Measurements from ENCODE around the gene FGGY. TPM values are rescaled to one million over a fixed set of nuclear protein-coding genes. Genes with fewer than 3 reads are reported as not detected.

The FGGY gene
- total and polyA plus RNA-seq, 2 donors (not counting 3 experiments of a cell fraction or from before 2014, with no cell fraction given) = 5.6 to 6.4 TPM

DNA sequence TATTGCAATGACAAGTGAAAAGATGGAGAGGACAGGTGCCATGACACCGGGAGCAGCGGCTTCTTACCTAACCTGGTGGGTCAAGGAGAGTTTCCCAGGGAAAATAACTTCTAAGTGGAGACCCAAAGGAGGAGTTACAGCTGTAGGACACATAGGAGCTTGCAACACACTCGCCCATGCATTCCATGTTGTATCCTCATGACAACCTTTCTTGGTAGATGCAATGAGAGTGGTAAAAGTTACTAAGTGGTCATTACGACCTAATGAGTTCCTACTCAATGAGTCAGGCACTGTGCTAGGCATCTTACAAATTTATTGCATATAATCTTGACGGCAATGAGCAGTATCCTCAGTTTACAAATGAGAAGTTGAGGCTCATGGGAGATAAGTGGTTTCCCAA, 398.4 kb downstream of the FGGY start:
- Histone ChIP-seq H3K27ac (ENCODE audit: insufficient read depth, low read depth, low read length) (no peak overlapping the region), H3K4me2 (ENCODE audit: insufficient read depth, low read length) (no peak overlapping the region), H3K4me1 (ENCODE audit: control insufficient read depth, extremely low read depth, insufficient read depth, low read length) (no peaks in the 10 kb centered on the region), H3K36me3 (ENCODE audit: control insufficient read depth in 2 of 2, extremely low read depth in 1 of 2, insufficient read depth in 2 of 2, low read length in 2 of 2) (no peaks in the 10 kb centered on the region), H2AFZ (ENCODE audit: low read depth, low read length) (no peak overlapping the region), H3K4me3 (replicated peaks in 1 of 3; ENCODE audit: insufficient read depth in 1 of 3, low read depth in 1 of 3, low read length in 3 of 3) (no peak overlapping the region), H4K20me1 (replicated peaks; ENCODE audit: control insufficient read depth, extremely low read depth, insufficient read depth, low read length) (no peaks in the 10 kb centered on the region), H3K9me1 (replicated peaks; ENCODE audit: control insufficient read depth, extremely low read depth, insufficient read depth, low read length) (no peaks in the 10 kb centered on the region), H3K9ac (replicated peaks; ENCODE audit: extremely low read depth, insufficient read depth, low read length) (no peak overlapping the region), H3K79me2 (ENCODE audit: control insufficient read depth, insufficient read depth, low read length) (no peaks in the 10 kb centered on the region), H3K27me3 (ENCODE audit: control insufficient read depth in 2 of 2, insufficient read depth in 2 of 2, low read length in 2 of 2) (no peaks in the 10 kb centered on the region), H3K9me3 (replicated peaks; ENCODE audit: control insufficient read depth, insufficient read depth, low read length) (no peaks in the 10 kb centered on the region)
- CTCF ChIA-PET = no interaction called here
- dilution Hi-C loops (cut with MboI; ENCODE audit: extremely low pct_ligation_motif_present, low sequenced_read_pairs) (no loop called here), intact Hi-C loops (cut with micrococcal nuclease) (loop anchor here (5.0 kb wide), 1 partner anchor 1178 kb away; no protein-coding TSS in a partner anchor)
- TF ChIP-seq, protein P1, sequence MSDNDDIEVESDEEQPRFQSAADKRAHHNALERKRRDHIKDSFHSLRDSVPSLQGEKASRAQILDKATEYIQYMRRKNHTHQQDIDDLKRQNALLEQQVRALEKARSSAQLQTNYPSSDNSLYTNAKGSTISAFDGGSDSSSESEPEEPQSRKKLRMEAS (IDR thresholded peaks at IDR 0.05; ENCODE audit: insufficient read depth, insufficient read length) = no peak
- TF ChIP-seq EZH2 (IDR thresholded peaks at IDR 0.05; ENCODE audit: borderline replicate concordance, low read depth, low read length, severe bottlenecking) (no peak), POLR2AphosphoS5 (IDR thresholded peaks at IDR 0.05; ENCODE audit: insufficient read depth, low read depth, low read length) (no peak), POLR2A (IDR thresholded peaks at IDR 0.05; ENCODE audit: low read depth, low read length) (no peak), MYC (IDR thresholded peaks at IDR 0.05; ENCODE audit: low read depth, low read length) (no peak), GATA2 (IDR thresholded peaks at IDR 0.05; ENCODE audit: insufficient read depth, insufficient read length, low read depth, low read length) (no peak), JUN (IDR thresholded peaks at IDR 0.05; ENCODE audit: borderline replicate concordance, insufficient read depth, insufficient read length, low read depth) (no peak), FOS (IDR thresholded peaks at IDR 0.05; ENCODE audit: borderline replicate concordance, insufficient read depth, low read length) (no peak)
- TF ChIP-seq, protein P2, sequence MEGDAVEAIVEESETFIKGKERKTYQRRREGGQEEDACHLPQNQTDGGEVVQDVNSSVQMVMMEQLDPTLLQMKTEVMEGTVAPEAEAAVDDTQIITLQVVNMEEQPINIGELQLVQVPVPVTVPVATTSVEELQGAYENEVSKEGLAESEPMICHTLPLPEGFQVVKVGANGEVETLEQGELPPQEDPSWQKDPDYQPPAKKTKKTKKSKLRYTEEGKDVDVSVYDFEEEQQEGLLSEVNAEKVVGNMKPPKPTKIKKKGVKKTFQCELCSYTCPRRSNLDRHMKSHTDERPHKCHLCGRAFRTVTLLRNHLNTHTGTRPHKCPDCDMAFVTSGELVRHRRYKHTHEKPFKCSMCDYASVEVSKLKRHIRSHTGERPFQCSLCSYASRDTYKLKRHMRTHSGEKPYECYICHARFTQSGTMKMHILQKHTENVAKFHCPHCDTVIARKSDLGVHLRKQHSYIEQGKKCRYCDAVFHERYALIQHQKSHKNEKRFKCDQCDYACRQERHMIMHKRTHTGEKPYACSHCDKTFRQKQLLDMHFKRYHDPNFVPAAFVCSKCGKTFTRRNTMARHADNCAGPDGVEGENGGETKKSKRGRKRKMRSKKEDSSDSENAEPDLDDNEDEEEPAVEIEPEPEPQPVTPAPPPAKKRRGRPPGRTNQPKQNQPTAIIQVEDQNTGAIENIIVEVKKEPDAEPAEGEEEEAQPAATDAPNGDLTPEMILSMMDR (IDR thresholded peaks at IDR 0.05; ENCODE audit: extremely low read depth in 1 of 2, insufficient read depth in 1 of 2, low read depth in 1 of 2, low read length in 2 of 2) = no peak
- no TSS peak for BruUV-seq (replicated peaks)
- FAIRE-seq = no peak
- DNase-seq (ENCODE audit: low read depth, low spot score) = no peak
- POLR2A ChIA-PET = no interaction called here

Data from endothelial cell of umbilical vein (primary cell).